ENCODE results near the gene EVC2. TPM values are rescaled to one million over a fixed set of nuclear protein-coding genes. Genes with fewer than 3 reads are reported as not detected.

EVC2 gene
- total and polyA plus RNA-seq, 9 of the 15 experiments (the other 6 are each of a cell fraction or from before 2014, with no cell fraction given) = 0.03 to 0.55 (median 0.38) TPM; not detected in 1

- TF ChIP-seq TCF3 (CRISPR knock-in tag; IDR thresholded peaks at IDR 0.05) (no peak), MXI1 (IDR thresholded peaks at IDR 0.05; ENCODE audit: low read depth, low read length) (no peak)
Observed at GRCh38 chr4:5658974-5659373, 49.4 kb downstream of the EVC2 start (continued).

- Histone ChIP-seq H3K4me2 (ENCODE audit: insufficient read depth, low read length) (no peak overlapping the region), H3K9me3 (replicated peaks; ENCODE audit: control insufficient read depth, insufficient read depth, low read depth, low read length) (no peaks in the 10 kb centered on the region), H4K20me1 (replicated peaks; ENCODE audit: control insufficient read depth, insufficient read depth, low read length) (0 out of 2 replicates have a peak, but pooled peaks cover 3% of the 10 kb centered on the region), H3K27me3 (ENCODE audit: control insufficient read depth in 2 of 2, insufficient read depth in 2 of 2, low read length in 2 of 2) (peaks cover 0 to 5% of the 10 kb centered on the region in 2 experiments; a peak in 1 of 5 replicates), H3K4me1 (replicated peaks in 1 of 2; ENCODE audit: control insufficient read depth in 2 of 2, insufficient read depth in 2 of 2, low read length in 2 of 2) (no peaks in the 10 kb centered on the region; a peak in 1 of 5 replicates), H2AFZ (ENCODE audit: low read depth, low read length) (no peak overlapping the region), H3K9ac (ENCODE audit: insufficient read depth in 1 of 2, low read depth in 2 of 2, low read length in 2 of 2) (no peak overlapping the region), H3K79me2 (ENCODE audit: control insufficient read depth, insufficient read depth, low read length) (no peaks in the 10 kb centered on the region), H3K9me1 (ENCODE audit: control insufficient read depth, insufficient read depth, low read length) (no peaks in the 10 kb centered on the region), H3K27ac (ENCODE audit: extremely low read depth, low read depth, low read length) (no peak overlapping the region), H3K4me3 (no peak overlapping the region), H3K36me3 (ENCODE audit: control insufficient read depth, insufficient read depth, low read length) (no peaks in the 10 kb centered on the region)
- POLR2A ChIA-PET = no interaction called here
- peak in 1 of 4 experiments; percentile 9 for DNase-seq (ENCODE audit: extremely low read depth in 1 of 4, low spot score in 3 of 4)
- no peak for FAIRE-seq
- no peak for ATAC-seq
- in situ Hi-C loops (cut with MboI) = no loop called here
- no TSS peak for BruUV-seq (replicated peaks)
- 7% methylated on average over 4 of the region's 4 CpGs for WGBS (ENCODE audit: insufficient coverage, low coverage, missing lambda C conversion rate)
- intact Hi-C loops (cut with micrococcal nuclease) = no loop called here
- CTCF ChIA-PET (ENCODE audit: low intra/inter-chr PET ratio) = no interaction called here
- TF ChIP-seq PRDM10 (IDR thresholded peaks at IDR 0.05; ENCODE audit: partially characterized antibody) (no peak), NFIX (CRISPR knock-in tag; IDR thresholded peaks at IDR 0.05; ENCODE audit: low read depth) (peak; percentile 52; the same call in 1 of the 2 replicates), ZNF318 (IDR thresholded peaks at IDR 0.05; ENCODE audit: borderline replicate concordance in 1 of 2, low read depth in 1 of 2) (no peak), ZFP1 (CRISPR knock-in tag; IDR thresholded peaks at IDR 0.05) (no peak), ZNF140 (CRISPR knock-in tag; IDR thresholded peaks at IDR 0.05) (no peak), BCOR (IDR thresholded peaks at IDR 0.05) (no peak)
Observed at GRCh38 chr4:5656415-5656814, 51.9 kb downstream of the EVC2 start.
